ENCODE results near the gene ITSN1.
"Not testable (repeated sequence)": the region's sequence is repeated elsewhere in the genome, so short reads cannot be mapped to it uniquely, and the experiment has no call there.

The ITSN1 gene

GRCh38 chr21:33651965-33652680 is 9.8 kb downstream of the ITSN1 start:
- DNase-seq (ENCODE audit: low spot score): no peak

- no peak for DNase-seq (ENCODE audit: low spot score)
Measured at GRCh38 chr21:33654412-33654811, 12.1 kb downstream of the ITSN1 start.

DNA sequence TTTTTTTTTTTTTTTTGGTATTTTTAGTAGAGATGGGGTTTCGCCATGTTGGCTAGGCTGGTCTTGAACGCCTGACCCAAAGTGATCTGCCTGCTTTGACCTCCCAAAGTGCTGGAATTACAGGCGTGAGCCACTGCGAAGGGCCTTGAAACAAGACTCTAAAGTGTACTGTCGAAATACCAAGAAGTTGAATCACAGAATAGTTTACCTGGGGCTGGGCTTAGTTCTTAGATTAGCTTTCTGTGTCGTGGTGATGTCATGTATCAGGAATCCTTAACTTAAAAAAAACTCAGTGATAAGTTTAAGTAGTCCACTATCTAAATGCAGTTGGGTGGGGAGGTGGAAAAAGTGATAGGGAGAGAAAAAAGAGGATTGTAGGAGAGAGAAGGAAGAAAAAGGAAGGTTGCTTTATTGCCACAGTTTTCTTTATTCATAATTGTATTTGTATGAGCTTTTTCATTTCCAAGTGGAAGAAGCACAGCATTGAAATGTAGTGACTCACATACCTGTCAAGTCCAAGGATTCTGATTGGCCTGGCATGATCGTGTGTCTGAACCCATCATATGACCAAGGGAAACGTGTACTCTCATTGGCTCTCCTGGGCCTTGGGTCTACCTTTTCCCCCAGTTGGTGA is 13.4 kb downstream of the ITSN1 start:
- no peak for DNase-seq (ENCODE audit: low spot score)

GRCh38 chr21:33657124-33657820 is 15.0 kb downstream of the ITSN1 start:
- no peak for DNase-seq (ENCODE audit: low spot score)

- DNase-seq (ENCODE audit: low spot score): no peak
Measured at GRCh38 chr21:33658919-33659567, 16.7 kb downstream of the ITSN1 start.

GRCh38 chr21:33659568-33659949 is 17.3 kb downstream of the ITSN1 start:
- no peak for DNase-seq (ENCODE audit: low spot score)

DNA sequence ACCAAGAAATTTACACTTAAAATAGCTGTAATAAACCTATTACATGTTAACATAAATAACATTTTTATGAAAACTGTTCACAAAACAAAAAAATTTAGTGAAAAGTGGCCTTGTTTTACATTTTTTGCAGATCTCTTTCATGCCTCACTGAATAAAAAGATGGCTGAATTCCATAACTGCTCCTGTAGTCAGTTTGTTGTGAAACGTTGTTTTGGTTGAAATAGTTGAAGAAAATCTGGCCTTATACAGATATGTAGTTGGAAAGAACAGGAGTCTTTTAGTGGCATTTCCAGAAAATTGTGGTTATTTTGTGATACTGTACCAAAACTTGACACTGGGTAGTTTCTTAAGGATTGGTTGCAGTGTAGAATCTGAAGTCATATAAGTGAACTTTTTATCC is 18.1 kb downstream of the ITSN1 start:
- DNase-seq (ENCODE audit: low spot score): no peak

GRCh38 chr21:33661146-33661545 is 18.8 kb downstream of the ITSN1 start:
- DNase-seq (ENCODE audit: low spot score): no peak

GRCh38 chr21:33662046-33662445 is 19.7 kb downstream of the ITSN1 start:
- DNase-seq (ENCODE audit: low spot score): no peak

GRCh38 chr21:33663241-33663640 is 20.9 kb downstream of the ITSN1 start:
- no peak for DNase-seq (ENCODE audit: low spot score)

GRCh38 chr21:33664135-33664534 is 21.8 kb downstream of the ITSN1 start:
- DNase-seq (ENCODE audit: low spot score): no peak

DNA sequence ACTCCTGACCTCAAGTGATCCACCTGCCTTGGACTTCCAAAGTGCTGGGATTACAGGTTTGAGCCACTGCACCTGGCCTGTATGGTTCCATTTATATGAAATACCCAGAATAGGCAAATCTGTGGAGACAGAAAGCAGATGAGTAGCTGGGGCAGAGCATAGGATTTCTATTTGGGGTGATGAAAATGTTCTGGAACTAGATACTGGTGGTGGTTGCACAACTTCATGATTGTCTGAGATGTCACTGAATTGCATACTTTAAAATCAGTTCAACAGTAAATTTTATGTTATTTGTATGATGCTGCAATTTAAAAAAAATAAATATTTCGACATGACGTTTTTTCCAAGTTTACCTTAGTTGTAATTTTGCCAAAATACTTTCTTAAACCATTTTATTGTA is 23.9 kb downstream of the ITSN1 start:
- DNase-seq (ENCODE audit: low spot score): no peak

GRCh38 chr21:33667636-33668035 is 25.3 kb downstream of the ITSN1 start:
- DNase-seq (ENCODE audit: low spot score): no peak

DNA sequence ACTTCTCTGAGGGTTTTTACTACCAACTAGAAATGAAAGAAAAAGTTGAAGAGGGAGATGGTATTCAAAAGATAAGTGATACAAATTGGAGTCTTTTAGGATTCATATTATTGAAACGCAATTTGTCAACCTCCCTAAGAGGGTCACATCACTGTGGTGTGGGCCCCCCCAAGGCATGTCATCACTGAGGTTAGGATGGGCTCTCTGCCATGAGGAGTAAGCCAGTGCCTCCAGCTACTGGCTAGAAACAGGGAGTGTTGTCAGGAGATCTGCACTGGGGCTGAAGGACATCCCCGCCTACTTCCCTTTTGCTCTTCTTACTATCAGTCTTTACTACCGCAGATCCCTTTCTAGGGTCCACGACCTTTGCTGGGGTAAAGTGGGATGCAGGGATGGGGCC is 25.9 kb downstream of the ITSN1 start:
- no peak for DNase-seq (ENCODE audit: low spot score)

- no peak for DNase-seq (ENCODE audit: low spot score)
Measured at GRCh38 chr21:33668620-33669019, 26.3 kb downstream of the ITSN1 start.

- DNase-seq (ENCODE audit: low spot score): no peak
Measured at GRCh38 chr21:33670076-33670978, 28.0 kb downstream of the ITSN1 start.

DNA sequence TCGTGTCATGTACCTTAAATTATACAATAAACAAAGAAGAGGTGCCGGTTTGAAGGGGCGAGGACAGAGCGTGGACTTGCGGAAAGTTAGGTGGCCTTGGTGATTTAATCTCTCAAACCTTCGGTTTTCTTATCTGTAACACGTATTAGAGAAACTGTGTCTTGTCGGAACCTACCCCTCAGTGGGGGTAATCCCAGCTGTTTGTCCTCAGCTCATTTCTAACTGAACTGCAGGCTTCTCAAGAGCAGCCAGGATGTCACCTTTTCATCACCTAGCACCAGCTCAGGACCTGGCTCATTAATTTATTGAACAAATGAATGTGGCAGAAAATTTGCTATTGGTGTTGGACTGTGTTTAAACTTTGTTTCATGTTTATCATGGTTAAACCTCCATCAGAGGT is 31.2 kb downstream of the ITSN1 start:
- DNase-seq (ENCODE audit: low spot score): no peak

GRCh38 chr21:33674226-33674625 is 31.9 kb downstream of the ITSN1 start:
- no peak for DNase-seq (ENCODE audit: low spot score)

GRCh38 chr21:33676666-33677065 is 34.4 kb downstream of the ITSN1 start:
- not testable (repeated sequence) for DNase-seq (ENCODE audit: low spot score)

GRCh38 chr21:33677450-33677849 is 35.1 kb downstream of the ITSN1 start:
- no peak for DNase-seq (ENCODE audit: low spot score)

GRCh38 chr21:33680870-33681269 is 38.6 kb downstream of the ITSN1 start:
- no peak for DNase-seq (ENCODE audit: low spot score)

All from hematopoietic multipotent progenitor cell treated with erythropoietin and hydrocortisone succinate and interleukin-3 and kit ligand, for 15 days (in vitro differentiated cells).